Left ventricle myocardium superior (tissue), 1 donor: Measurements from ENCODE around the gene BAAT. TPM values are rescaled to one million over a fixed set of nuclear protein-coding genes. Genes with fewer than 3 reads are reported as not detected.

Experiments used
- ATAC-seq: fragments of 200-7000 bp; cut with Tn5 transposase; one replicate; pipeline ENCODE4 v1.9.1; 2020; ENCODE audit warnings: mild to moderate bottlenecking, moderate library complexity
- DNase-seq: peaks from one replicate; pipeline ENCODE4 v3.0.0-alpha.2; 2020
- intact Hi-C: fragments of 100-400 bp; cut with micrococcal nuclease; formaldehyde crosslinking; loops from one replicate; pipeline ENCODE4 v1.11.0; 2022
- total RNA-seq: library from RNA; stranded (reverse); fragmentation: NEBNext Ultra II Directional; extraction: Animal tissue kit (Norgen Biotek cat#: 25700); gene quantifications from one replicate; pipeline ENCODE4 v1.2.1, GENCODE V29; 2021
- donor health status: DM: no; HTN: yes; CAD: no; lungs with severe emphysema.

Gene BAAT
- total RNA-seq, 1 donor from 2014 or later, result not detected

GRCh38 chr9:101367323-101367722 lies 17.5 kb downstream of the BAAT start:
- no peak for DNase-seq
- ATAC-seq, result no peak
- intact Hi-C loops, result no loop called here

GRCh38 chr9:101366038-101366756 lies 18.6 kb downstream of the BAAT start:
- intact Hi-C loops, result no loop called here

GRCh38 chr9:101365181-101365580 lies 19.6 kb downstream of the BAAT start:
- no peak for ATAC-seq
- intact Hi-C loops, result no loop called here
- DNase-seq, result no peak

More at GRCh38 chr9:101366038-101366756, 18.6 kb downstream of the BAAT start:
- DNase-seq, result no peak
- ATAC-seq, result no peak

- DNase-seq, result no peak
- intact Hi-C loops, result no loop called here
These were observed 22.4 kb downstream of the BAAT start for GRCh38 chr9:101362450-101362849.

GRCh38 chr9:101360647-101361046 lies 24.2 kb downstream of the BAAT start:
- ATAC-seq (no peak), DNase-seq (no peak)
- intact Hi-C loops, result no loop called here

More at GRCh38 chr9:101362450-101362849, 22.4 kb downstream of the BAAT start:
- no peak for ATAC-seq

GRCh38 chr9:101359679-101360078 lies 25.1 kb downstream of the BAAT start:
- ATAC-seq, result no peak
- intact Hi-C loops, result no loop called here
- DNase-seq, result no peak

- intact Hi-C loops, result no loop called here
- ATAC-seq, result no peak
- no peak for DNase-seq
These were observed 28.2 kb downstream of the BAAT start for GRCh38 chr9:101356619-101357018.

- intact Hi-C loops, result no loop called here
- no peak for ATAC-seq
- no peak for DNase-seq
These were observed 29.8 kb downstream of the BAAT start for GRCh38 chr9:101354765-101355708.

GRCh38 chr9:101354143-101354764 lies 30.6 kb downstream of the BAAT start:
- ATAC-seq (no peak), DNase-seq (no peak)
- intact Hi-C loops, result no loop called here

GRCh38 chr9:101353683-101354082 lies 31.1 kb downstream of the BAAT start:
- ATAC-seq (no peak), DNase-seq (no peak)
- intact Hi-C loops, result no loop called here

- intact Hi-C loops, result no loop called here
- DNase-seq (no peak), ATAC-seq (no peak)
These were observed 31.8 kb downstream of the BAAT start for GRCh38 chr9:101352892-101353463.

- intact Hi-C loops, result no loop called here
- no peak for DNase-seq
- no peak for ATAC-seq
These were observed 34.5 kb downstream of the BAAT start for GRCh38 chr9:101350285-101350684.

- intact Hi-C loops, result no loop called here
- no peak for DNase-seq
- ATAC-seq, result no peak
These were observed 42.2 kb downstream of the BAAT start for GRCh38 chr9:101342595-101342994.

- no peak for DNase-seq
- no peak for ATAC-seq
- intact Hi-C loops, result no loop called here
These were observed 42.8 kb downstream of the BAAT start for GRCh38 chr9:101341958-101342357.

GRCh38 chr9:101337237-101337636 lies 47.6 kb downstream of the BAAT start:
- no peak for ATAC-seq
- no peak for DNase-seq
- intact Hi-C loops, result no loop called here

GRCh38 chr9:101336091-101336490 lies 48.7 kb downstream of the BAAT start:
- intact Hi-C loops, result no loop called here
- DNase-seq (no peak), ATAC-seq (no peak)

GRCh38 chr9:101333926-101334702 lies 50.7 kb downstream of the BAAT start:
- intact Hi-C loops, result no loop called here
- DNase-seq (no peak), ATAC-seq (no peak)

GRCh38 chr9:101333490-101333889 lies 51.3 kb downstream of the BAAT start:
- ATAC-seq, result no peak
- DNase-seq, result no peak
- intact Hi-C loops, result no loop called here

GRCh38 chr9:101332362-101332761 lies 52.4 kb downstream of the BAAT start:
- DNase-seq (no peak), ATAC-seq (no peak)
- intact Hi-C loops, result no loop called here
